ENCODE measurements around the gene NHLRC2.

Gene NHLRC2

GRCh38 chr10:113924664-113925063 is 70.2 kb downstream of the NHLRC2 start:
- no peak for FAIRE-seq
- DNase-seq (ENCODE audit: insufficient read length, low spot score): no peak
- no peak for TF ChIP-seq CTCF (IDR thresholded peaks at IDR 0.05; ENCODE audit: insufficient read depth, missing control alignments)

- DNase-seq (ENCODE audit: insufficient read length, low spot score) (no peak), FAIRE-seq (no peak)
- no peak for TF ChIP-seq CTCF (IDR thresholded peaks at IDR 0.05; ENCODE audit: insufficient read depth, missing control alignments)
Observed at GRCh38 chr10:113927440-113927839, 73.0 kb downstream of the NHLRC2 start.

- FAIRE-seq (no peak), DNase-seq (ENCODE audit: insufficient read length, low spot score) (no peak)
- TF ChIP-seq CTCF (IDR thresholded peaks at IDR 0.05; ENCODE audit: insufficient read depth, missing control alignments): no peak
Observed at GRCh38 chr10:113928830-113929229, 74.4 kb downstream of the NHLRC2 start.

GRCh38 chr10:113929522-113929921 is 75.1 kb downstream of the NHLRC2 start:
- no peak for TF ChIP-seq CTCF (IDR thresholded peaks at IDR 0.05; ENCODE audit: insufficient read depth, missing control alignments)
- no peak for FAIRE-seq
- no peak for DNase-seq (ENCODE audit: insufficient read length, low spot score)

- TF ChIP-seq CTCF (IDR thresholded peaks at IDR 0.05; ENCODE audit: insufficient read depth, missing control alignments): no peak
- FAIRE-seq: no peak
- DNase-seq (ENCODE audit: insufficient read length, low spot score): no peak
Observed at GRCh38 chr10:113930482-113931057, 76.1 kb downstream of the NHLRC2 start.

- FAIRE-seq: no peak
Observed at GRCh38 chr10:113932854-113933253, 78.4 kb downstream of the NHLRC2 start.

More at GRCh38 chr10:113932854-113933253, 78.4 kb downstream of the NHLRC2 start:
- no peak for TF ChIP-seq CTCF (IDR thresholded peaks at IDR 0.05; ENCODE audit: insufficient read depth, missing control alignments)
- no peak for DNase-seq (ENCODE audit: insufficient read length, low spot score)

Data from D721Med (cell line).